SK-N-SH treated with all-trans-retinoic acid at 6 μM for 48 hours (cell line): ENCODE results near the gene GALNT12.

Source experiments
- ATAC-seq: fragments of 200-7000 bp; cut with Tn5 transposase; 3 replicates; pipeline ENCODE4 v1.9.1; 2020; ENCODE audit warnings: mild to moderate bottlenecking, moderate library complexity
- ARNTL ChIP-seq: fragments of 450-650 bp; formaldehyde crosslinking; IDR thresholded peaks from 2 replicates; pipeline ENCODE4 v1.5.0; 2020; ENCODE audit warnings: low read depth, mild to moderate bottlenecking, moderate library complexity, borderline replicate concordance
- BACH2 ChIP-seq: fragments of 250-450 bp; sonication (Bioruptor Pico); IDR thresholded peaks from 2 replicates; pipeline ENCODE4 v1.9.0; 2021; ENCODE audit warnings: mild to moderate bottlenecking, borderline replicate concordance
- CREB5 ChIP-seq: fragments of 250-450 bp; sonication (Bioruptor Pico); IDR thresholded peaks from 2 replicates; pipeline ENCODE4 v1.5.1; 2020; ENCODE audit warnings: low read depth, mild to moderate bottlenecking, moderate library complexity
- CSDC2 ChIP-seq: fragments of 250-450 bp; sonication (Bioruptor Pico); IDR thresholded peaks from 2 replicates; pipeline ENCODE4 v1.5.0; 2020; ENCODE audit warnings: mild to moderate bottlenecking, moderate library complexity
- CSRNP3 ChIP-seq: fragments of 250-450 bp; sonication (Bioruptor Pico); IDR thresholded peaks from 2 replicates; pipeline ENCODE4 v1.5.1; 2021; ENCODE audit warnings: mild to moderate bottlenecking, moderate library complexity
- ESRRG ChIP-seq: fragments of 250-450 bp; sonication (Bioruptor Pico); IDR thresholded peaks from 2 replicates; pipeline ENCODE4 v1.6.1; 2021; ENCODE audit warnings: mild to moderate bottlenecking
- GLIS3 ChIP-seq: fragments of 250-450 bp; sonication (Bioruptor Pico); IDR thresholded peaks from 2 replicates; pipeline ENCODE4 v1.5.0; 2020; ENCODE audit warnings: mild to moderate bottlenecking, moderate library complexity
- ISL1 ChIP-seq: fragments of 250-450 bp; sonication (Bioruptor Pico); IDR thresholded peaks from 2 replicates; pipeline ENCODE4 v2.1.2; 2022; ENCODE audit warnings: mild to moderate bottlenecking, moderate library complexity
- OSR1 ChIP-seq: fragments of 250-450 bp; sonication (Bioruptor Pico); IDR thresholded peaks from 2 replicates; pipeline ENCODE4 v1.8.0; 2022; ENCODE audit warnings: moderate library complexity, mild to moderate bottlenecking, inconsistent platforms
- PATZ1 ChIP-seq: fragments of 250-450 bp; sonication (Bioruptor Pico); IDR thresholded peaks from 2 replicates; pipeline ENCODE4 v1.8.0; 2020; ENCODE audit warnings: mild to moderate bottlenecking, moderate library complexity, borderline replicate concordance
- SNAI2 ChIP-seq: fragments of 250-450 bp; sonication (Bioruptor Pico); IDR thresholded peaks from 2 replicates; pipeline ENCODE4 v1.5.0; 2020; ENCODE audit warnings: mild to moderate bottlenecking, moderate library complexity
- TCF4 ChIP-seq: fragments of 250-450 bp; sonication (Bioruptor Pico); IDR thresholded peaks from 2 replicates; pipeline ENCODE4 v1.8.0; 2021; ENCODE audit warnings: mild to moderate bottlenecking, moderate library complexity, borderline replicate concordance
- TOX ChIP-seq: fragments of 250-450 bp; sonication (Bioruptor Pico); IDR thresholded peaks from 2 replicates; pipeline ENCODE4 v1.8.0; 2021; ENCODE audit warnings: mild to moderate bottlenecking, moderate library complexity, borderline replicate concordance
- ZC3H10 ChIP-seq: fragments of 250-450 bp; sonication (Bioruptor Pico); IDR thresholded peaks from 2 replicates; pipeline ENCODE4 v1.5.1; 2021; ENCODE audit warnings: mild to moderate bottlenecking, moderate library complexity
- ZFP3 ChIP-seq: fragments of 250-450 bp; sonication (Bioruptor Pico); IDR thresholded peaks from 2 replicates; pipeline ENCODE4 v1.5.0; 2020; ENCODE audit warnings: mild to moderate bottlenecking, moderate library complexity
- ZFP30 ChIP-seq: fragments of 450-650 bp; formaldehyde crosslinking; IDR thresholded peaks from 2 replicates; pipeline ENCODE4 v1.5.0; 2022; ENCODE audit warnings: mild to moderate bottlenecking, moderate library complexity
- ZNF565 ChIP-seq: fragments of 450-650 bp; formaldehyde crosslinking; conservative IDR thresholded peaks from 2 replicates; pipeline ENCODE4 v1.5.0; 2020; ENCODE audit warnings: low read depth, mild to moderate bottlenecking, moderate library complexity
- ZNF70 ChIP-seq: fragments of 450-650 bp; formaldehyde crosslinking; IDR thresholded peaks from 2 replicates; pipeline ENCODE4 v1.5.0; 2020; ENCODE audit warnings: mild to moderate bottlenecking, moderate library complexity

GALNT12 gene

GRCh38 chr9:98881836-98882568 lies 74.5 kb downstream of the GALNT12 start:
- TF ChIP-seq OSR1 (CRISPR knock-in tag) (no peak), ZC3H10 (CRISPR knock-in tag) (no peak), ZNF565 (no peak), ZNF70 (CRISPR knock-in tag) (no peak), ZFP3 (CRISPR knock-in tag) (no peak), SNAI2 (CRISPR knock-in tag) (no peak), CREB5 (CRISPR knock-in tag) (no peak), ISL1 (CRISPR knock-in tag) (no peak), GLIS3 (CRISPR knock-in tag) (no peak), TCF4 (no peak)
- TF ChIP-seq, all 23 proteins: peak for 0
- ATAC-seq = no peak

- no peak for ATAC-seq
- TF ChIP-seq TCF4 (no peak), GLIS3 (CRISPR knock-in tag) (no peak), OSR1 (CRISPR knock-in tag) (no peak), CREB5 (CRISPR knock-in tag) (no peak), ISL1 (CRISPR knock-in tag) (no peak), PATZ1 (CRISPR knock-in tag) (no peak), CSDC2 (CRISPR knock-in tag) (no peak), ZC3H10 (CRISPR knock-in tag) (no peak), ARNTL (CRISPR knock-in tag) (no peak), CSRNP3 (CRISPR knock-in tag) (no peak), SNAI2 (CRISPR knock-in tag) (no peak), ZNF70 (CRISPR knock-in tag) (no peak), ZFP3 (CRISPR knock-in tag) (no peak), ESRRG (CRISPR knock-in tag) (no peak)
- TF ChIP-seq, all 23 proteins: peak for 0
Measured at GRCh38 chr9:98882569-98882923, 75.1 kb downstream of the GALNT12 start.

- no peak for ATAC-seq
- TF ChIP-seq TOX (CRISPR knock-in tag) (no peak), ARNTL (CRISPR knock-in tag) (no peak), CREB5 (CRISPR knock-in tag) (no peak), ZNF70 (CRISPR knock-in tag) (no peak), BACH2 (CRISPR knock-in tag) (no peak), ZFP30 (CRISPR knock-in tag) (no peak), CSRNP3 (CRISPR knock-in tag) (no peak), SNAI2 (CRISPR knock-in tag) (no peak), ISL1 (CRISPR knock-in tag) (no peak)
Measured at GRCh38 chr9:98883276-98883675, 75.8 kb downstream of the GALNT12 start.
